Tibial artery (tissue), 4 donors: Measurements from ENCODE around the gene EIF2D.

Experiments
- DNase-seq, 2 donors: peaks; one replicate each; pipeline ENCODE4 v3.0.0-alpha.2; 2019
- H3K27ac ChIP-seq, 2 donors: fragments of 200-600 bp; sonication (generic) in 1 of 2; 1 replicate in 1 of 2; 2 replicates in 1 of 2; pipeline ENCODE4 v1.5.1; 2018 to 2019; ENCODE audit warnings: mild to moderate bottlenecking in 1 of 2
- H3K27me3 ChIP-seq, 2 donors: fragments of 200-600 bp; sonication (generic) in 1 of 2; one replicate each; pipeline versions ENCODE4 v1.5.1 to v1.6.0; 2016 to 2019
- H3K36me3 ChIP-seq, 3 donors: fragments of 200-600 bp; sonication (generic) in 2 of 3; one replicate each; pipeline ENCODE4 v1.5.1; 2016 to 2019; ENCODE audit warnings: mild to moderate bottlenecking in 2 of 3
- H3K4me1 ChIP-seq, 4 donors: fragments of 200-600 bp; sonication (generic) in 2 of 4; 1 replicate in 3 of 4; 2 replicates in 1 of 4; pipeline ENCODE4 v1.5.1; 2016 to 2019
- H3K4me3 ChIP-seq, 2 donors: fragments of 200-600 bp; sonication (generic) in 1 of 2; 1 replicate in 1 of 2; 2 replicates in 1 of 2; pipeline ENCODE4 v1.5.1; 2018 to 2019; ENCODE audit warnings: mild to moderate bottlenecking in 2 of 2
- H3K9me3 ChIP-seq, 3 donors: fragments of 200-600 bp; sonication (generic) in 1 of 3; one replicate each; pipeline ENCODE4 v1.5.1; 2016 to 2019
- CTCF ChIP-seq, 2 experiments: fragments of 200-600 bp in 1 of 2; fragments of 450-650 bp in 1 of 2; IDR thresholded peaks; one replicate each; pipeline ENCODE4 v1.5.1; 2017 to 2019; ENCODE audit warnings: antibody characterized with exemption in 2 of 2, mild to moderate bottlenecking in 1 of 2, moderate library complexity in 1 of 2
- intact Hi-C: fragments of 100-400 bp; cut with DNase I; formaldehyde crosslinking; loops from one replicate; pipeline ENCODE4 v1.15.0; 2023; ENCODE audit warnings: low total_unique reads

EIF2D gene

GRCh38 chr1:206551986-206552326 lies 60.3 kb downstream of the EIF2D start:
- H3K4me3 ChIP-seq = no peak overlapping the region
- H3K4me1 ChIP-seq = peaks cover 0 to 21% (median 15%) of the 10 kb centered on the region in 4 donors
- intact Hi-C loops = no loop called here
- H3K27ac ChIP-seq = no peak overlapping the region
- no peaks in the 10 kb centered on the region for H3K9me3 ChIP-seq
- H3K27me3 ChIP-seq = no peaks in the 10 kb centered on the region
- no peaks in the 10 kb centered on the region for H3K36me3 ChIP-seq
- DNase-seq = no peak
- no peak for TF ChIP-seq CTCF (IDR thresholded peaks at IDR 0.05)

GRCh38 chr1:206551296-206551985 lies 60.8 kb downstream of the EIF2D start:
- Histone ChIP-seq H3K4me1 (peaks cover 0 to 15% (median 10%) of the 10 kb centered on the region in 4 donors), H3K27me3 (no peaks in the 10 kb centered on the region), H3K27ac (no peak overlapping the region), H3K36me3 (no peaks in the 10 kb centered on the region), H3K4me3 (no peak overlapping the region), H3K9me3 (no peaks in the 10 kb centered on the region)
- no peak for TF ChIP-seq CTCF (IDR thresholded peaks at IDR 0.05)
- no peak for DNase-seq
- intact Hi-C loops = no loop called here

GRCh38 chr1:206550446-206550845 lies 61.8 kb downstream of the EIF2D start:
- intact Hi-C loops = no loop called here
- no peaks in the 10 kb centered on the region for H3K27me3 ChIP-seq
- H3K9me3 ChIP-seq = no peaks in the 10 kb centered on the region
- no peak for TF ChIP-seq CTCF (IDR thresholded peaks at IDR 0.05)
- H3K27ac ChIP-seq = no peak overlapping the region
- H3K36me3 ChIP-seq = no peaks in the 10 kb centered on the region
- H3K4me3 ChIP-seq = no peak overlapping the region
- peaks cover 0 to 6% (median 3%) of the 10 kb centered on the region in 4 donors for H3K4me1 ChIP-seq
- DNase-seq = no peak

GRCh38 chr1:206547104-206547503 lies 65.2 kb downstream of the EIF2D start:
- TF ChIP-seq CTCF (IDR thresholded peaks at IDR 0.05) = no peak
- Histone ChIP-seq H3K27ac (no peak overlapping the region), H3K4me1 (peaks cover 0 to 7% (median 5%) of the 10 kb centered on the region in 4 donors), H3K27me3 (no peaks in the 10 kb centered on the region), H3K36me3 (no peaks in the 10 kb centered on the region), H3K4me3 (no peak overlapping the region), H3K9me3 (no peaks in the 10 kb centered on the region)
- no peak for DNase-seq
- intact Hi-C loops = loop anchor here (5.0 kb wide), 1 partner anchor 35 kb away; no protein-coding TSS in a partner anchor

GRCh38 chr1:206545351-206545750 lies 66.9 kb downstream of the EIF2D start:
- no peaks in the 10 kb centered on the region for H3K36me3 ChIP-seq
- H3K9me3 ChIP-seq = no peaks in the 10 kb centered on the region
- H3K27me3 ChIP-seq = no peaks in the 10 kb centered on the region
- no peak overlapping the region for H3K4me3 ChIP-seq
- intact Hi-C loops = loop anchor here (5.0 kb wide), 1 partner anchor 37 kb away; no protein-coding TSS in a partner anchor
- H3K4me1 ChIP-seq = peaks cover 0 to 18% (median 15%) of the 10 kb centered on the region in 4 donors
- H3K27ac ChIP-seq = no peak overlapping the region
- no peak for DNase-seq
- TF ChIP-seq CTCF (IDR thresholded peaks at IDR 0.05) = no peak
